ENCODE data around the gene LYST.
"Not testable (repeated sequence)": the region's sequence is repeated elsewhere in the genome, so short reads cannot be mapped to it uniquely, and the experiment has no call there.

Gene LYST

GRCh38 chr1:235866205-235866912, at the start of gene LYST:
Gene LYST, minus strand, starts transcription at chr1:235866906. Its CDS starts 36,489 bp downstream, at chr1:235830417.
- DNase-seq = no peak

- DNase-seq = not testable (repeated sequence)
Measured at GRCh38 chr1:235915489-235915888, 48.8 kb upstream of the LYST start.

GRCh38 chr1:235913311-235913710, 46.6 kb upstream of the LYST start:
- DNase-seq = no peak

GRCh38 chr1:235911876-235912275, 45.2 kb upstream of the LYST start:
- no peak for DNase-seq

GRCh38 chr1:235911300-235911662, 44.6 kb upstream of the LYST start:
- no peak for DNase-seq

DNA sequence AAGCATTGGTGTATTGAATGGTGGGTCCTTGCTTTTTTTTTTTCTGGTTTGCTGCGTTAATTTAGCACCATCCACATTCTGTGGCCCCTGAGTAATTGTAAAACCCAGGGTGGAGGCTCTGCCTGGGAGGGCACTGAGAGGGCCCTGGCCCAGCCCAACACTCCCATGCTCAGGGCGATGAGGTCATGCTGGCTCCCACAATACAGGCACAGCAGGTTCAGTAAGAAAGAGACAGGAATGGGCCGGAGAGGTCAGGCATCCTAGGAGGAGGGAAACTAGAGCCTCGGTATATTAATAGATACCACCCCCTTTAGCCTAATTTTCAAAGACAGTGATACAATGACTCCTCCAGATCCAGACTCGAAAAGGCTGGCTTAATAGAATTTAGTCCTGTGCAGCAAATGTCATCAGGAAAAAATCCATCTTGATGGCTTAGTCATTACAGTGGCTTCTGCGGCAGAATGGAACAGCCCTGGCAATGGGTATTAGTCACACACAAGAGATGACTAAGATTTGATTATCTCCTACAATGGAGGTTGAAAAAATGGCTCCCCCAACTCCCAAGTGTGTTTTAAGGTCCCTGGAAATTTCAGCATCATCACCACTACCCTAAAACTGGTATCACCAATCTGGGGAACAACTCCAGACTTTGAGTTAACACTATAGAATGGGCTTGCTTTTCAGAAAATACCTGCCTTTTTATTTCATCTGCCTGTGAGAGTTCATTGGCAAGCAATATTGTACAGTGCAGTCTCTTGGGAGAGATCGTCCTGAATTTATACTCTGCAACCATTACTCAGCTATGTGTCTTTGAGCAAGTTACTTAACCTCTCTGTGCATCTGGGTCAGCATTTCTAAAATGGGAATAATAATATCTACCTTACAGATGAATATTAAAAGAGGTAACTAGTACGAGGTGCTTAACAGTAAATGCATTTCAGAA, 43.9 kb upstream of the LYST start:
- DNase-seq = peak in 1 of 2 experiments; percentile 24

- DNase-seq = no peak
Measured at GRCh38 chr1:235908742-235909520, 42.2 kb upstream of the LYST start.

GRCh38 chr1:235907897-235908240, 41.2 kb upstream of the LYST start:
- DNase-seq = no peak

DNA sequence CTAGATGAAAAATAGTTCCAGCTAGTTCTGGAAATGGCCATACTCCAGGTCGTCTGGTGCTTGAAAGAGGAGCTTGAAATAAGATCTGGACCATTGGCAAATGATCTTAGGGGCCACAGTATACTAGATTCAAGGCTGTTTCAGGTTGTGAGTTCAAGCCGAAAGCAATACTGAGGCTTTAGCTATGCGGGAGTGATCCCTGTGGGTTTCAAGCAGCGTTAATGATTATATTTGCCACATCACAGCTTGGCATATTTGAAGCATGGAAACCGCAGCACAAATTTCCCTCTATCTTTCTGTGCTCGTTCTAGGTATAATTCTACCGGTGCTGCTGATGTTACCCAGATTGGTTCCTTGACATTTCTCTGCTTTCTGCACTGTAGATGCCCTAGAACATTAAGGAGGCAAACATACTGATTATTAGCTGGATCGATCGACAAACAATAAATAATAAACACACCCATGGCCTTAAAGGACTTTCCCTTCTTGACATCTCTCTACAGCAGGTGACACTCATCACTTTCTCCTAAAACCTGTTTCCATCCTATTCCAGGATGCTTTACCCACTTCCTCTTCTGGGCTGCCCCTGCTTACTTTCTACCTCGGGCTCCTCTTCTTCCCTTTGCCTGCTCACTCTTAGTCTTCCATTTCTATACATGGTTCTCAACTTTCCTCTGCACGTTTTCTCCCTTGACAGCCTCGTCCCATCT, 40.6 kb upstream of the LYST start:
- DNase-seq = no peak

DNA sequence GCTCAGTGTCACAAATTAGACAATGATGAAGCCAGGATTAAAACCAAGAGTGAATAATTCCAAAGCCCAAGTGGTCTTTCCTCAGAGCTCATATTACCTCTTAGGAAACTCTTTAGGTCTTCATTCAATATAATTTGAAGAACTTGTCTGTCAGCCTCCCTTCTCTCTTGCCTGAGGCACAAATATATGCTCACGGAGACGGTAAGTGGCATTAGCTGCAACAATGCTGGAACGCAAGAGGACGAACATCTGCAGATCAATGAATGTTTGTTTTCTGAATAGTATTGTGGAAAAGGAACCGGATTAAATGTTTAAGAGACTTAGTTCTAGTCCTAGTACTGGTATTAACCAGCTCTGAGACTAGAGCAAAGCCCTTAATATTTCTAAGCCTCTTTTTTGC, 39.7 kb upstream of the LYST start:
- no peak for DNase-seq

DNA sequence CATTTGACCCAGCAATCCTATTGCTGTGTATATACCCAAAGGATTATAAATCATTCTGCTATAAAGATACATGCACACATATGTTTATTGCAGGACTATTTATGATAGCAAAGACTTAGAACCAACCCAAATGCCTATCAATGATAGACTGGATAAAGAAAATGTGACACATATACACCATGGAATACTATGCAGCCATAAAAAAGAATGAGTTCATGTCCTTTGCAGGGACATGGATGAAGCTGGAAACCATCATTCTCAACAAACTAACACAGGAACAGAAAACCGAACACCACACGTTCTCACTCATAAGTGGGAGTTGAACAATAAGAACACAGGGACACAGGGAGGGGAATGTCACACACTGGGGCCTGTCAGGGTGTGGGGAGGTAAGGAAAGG, 37.1 kb upstream of the LYST start:
- not testable (repeated sequence) for DNase-seq

- DNase-seq = no peak
Measured at GRCh38 chr1:235902677-235903542, 36.2 kb upstream of the LYST start.

DNA sequence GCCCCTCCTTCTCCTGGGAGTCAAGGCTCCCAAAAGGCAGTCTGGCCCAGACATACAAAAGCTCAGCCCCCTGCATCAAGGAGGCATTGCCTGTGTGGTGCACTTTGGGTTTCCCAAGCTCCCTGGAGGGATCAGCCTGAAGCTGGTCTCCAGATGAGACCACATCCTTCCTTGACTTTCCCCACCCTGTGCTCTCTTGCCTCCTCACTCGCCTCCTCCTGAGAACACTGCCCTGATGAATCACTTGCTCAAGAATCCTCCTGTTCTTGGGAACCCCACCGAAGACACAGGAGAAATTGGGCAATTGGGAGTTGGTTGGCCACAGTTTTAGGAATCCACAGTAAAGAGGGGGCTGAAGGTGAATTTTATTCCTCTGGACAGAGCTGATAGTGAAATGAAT, 34.8 kb upstream of the LYST start:
- DNase-seq = no peak

GRCh38 chr1:235898126-235898525, 31.4 kb upstream of the LYST start:
- no peak for DNase-seq

GRCh38 chr1:235893840-235894239, 27.1 kb upstream of the LYST start:
- no peak for DNase-seq

GRCh38 chr1:235892734-235893413, 26.2 kb upstream of the LYST start:
- no peak for DNase-seq

DNA sequence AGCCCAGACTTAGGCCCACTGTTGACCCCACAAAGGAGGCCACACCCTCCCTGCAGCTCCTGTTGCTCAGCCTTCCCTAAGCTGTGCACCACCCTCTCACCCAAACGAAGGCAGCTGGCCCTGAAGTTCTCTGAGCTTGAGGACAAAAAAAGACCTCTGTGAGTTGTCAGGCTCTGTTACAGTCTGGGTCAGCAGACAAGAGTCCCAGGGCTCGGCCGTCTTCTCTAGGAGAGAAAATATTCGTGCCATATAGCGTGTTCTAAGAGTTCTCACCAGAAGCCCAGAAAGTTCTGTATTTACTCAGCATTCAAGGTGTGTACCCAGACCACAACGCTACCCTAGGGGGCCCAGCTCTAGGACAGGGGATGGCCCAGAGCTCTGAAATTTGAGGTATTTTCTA, 25.5 kb upstream of the LYST start:
- DNase-seq = no peak

GRCh38 chr1:235888119-235888643, 21.5 kb upstream of the LYST start:
- no peak for DNase-seq

GRCh38 chr1:235887676-235888075, 21.0 kb upstream of the LYST start:
- DNase-seq = no peak

DNA sequence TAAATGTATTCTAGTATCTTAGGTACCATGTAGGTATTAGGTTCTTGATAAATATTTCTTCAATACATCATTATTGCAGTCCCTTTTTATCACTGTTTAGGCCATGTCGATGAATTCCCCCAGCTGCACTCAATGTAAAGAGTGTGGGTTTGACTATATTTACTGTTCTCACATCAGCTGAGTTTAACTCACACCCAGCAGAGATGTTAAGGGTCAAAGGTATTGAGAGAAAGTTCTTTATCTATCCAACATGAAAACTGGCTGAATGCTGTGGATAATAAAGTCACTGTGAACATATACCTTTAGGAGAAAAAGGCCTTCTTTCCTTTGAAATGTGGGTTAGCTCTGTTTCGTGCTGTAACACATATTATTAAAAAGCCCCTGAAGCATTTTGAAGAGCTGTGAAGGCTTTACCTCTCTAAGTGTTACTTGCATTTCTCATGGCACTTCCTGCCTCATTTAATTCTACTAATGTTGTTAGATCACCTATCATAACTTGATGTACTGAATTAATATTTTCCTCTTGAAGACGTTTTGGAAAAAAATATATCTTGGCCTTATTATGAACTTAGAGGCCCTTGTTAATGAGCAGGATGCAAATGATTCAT, 19.1 kb upstream of the LYST start:
- DNase-seq = no peak

Data from cerebellar nuclear complex (tissue), 1 donor.